HG03571 (cell line): ENCODE measurements around the gene RAPGEF1.

ENCODE experiments used
- ATAC-seq: cut with Tn5 transposase; IDR thresholded peaks from one replicate; pipeline ENCODE4 v1.9.1; 2021; ENCODE audit not compliant: unreplicated experiment

The RAPGEF1 gene

GRCh38 chr9:131545003-131545785 lies 194.7 kb downstream of the RAPGEF1 start, which contains the start of gene PRRT1B:
Gene PRRT1B (plus strand): TSS chr9:131545523. CDS start chr9:131545616, 93 bp downstream.
- ATAC-seq = no peak

- ATAC-seq = no peak
These were observed 196.7 kb downstream of the RAPGEF1 start for GRCh38 chr9:131543141-131543540.

GRCh38 chr9:131539223-131539923 lies 200.5 kb downstream of the RAPGEF1 start:
- no peak for ATAC-seq

GRCh38 chr9:131537946-131538345 lies 201.9 kb downstream of the RAPGEF1 start:
- no peak for ATAC-seq

- ATAC-seq = no peak
These were observed 205.1 kb downstream of the RAPGEF1 start for GRCh38 chr9:131534721-131535237.

- peak; percentile 65 for ATAC-seq
These were observed 208.7 kb downstream of the RAPGEF1 start, which contains the start of gene UCK1 for GRCh38 chr9:131530920-131531832. Gene UCK1 (minus strand): TSS chr9:131531263. CDS start chr9:131531174, 89 bp downstream.

- peak; percentile 21 for ATAC-seq
These were observed 209.3 kb downstream of the RAPGEF1 start for GRCh38 chr9:131530546-131530919.

- ATAC-seq = no peak
These were observed 210.0 kb downstream of the RAPGEF1 start for GRCh38 chr9:131529597-131530545.

- no peak for ATAC-seq
These were observed 210.9 kb downstream of the RAPGEF1 start for GRCh38 chr9:131528886-131529505.

- ATAC-seq = no peak
These were observed 211.7 kb downstream of the RAPGEF1 start for GRCh38 chr9:131528186-131528585.
